NB4 (cell line): ENCODE data around the gene SLC43A2.

Experiments
- CTCF ChIP-seq: IDR thresholded peaks from one replicate; pipeline ENCODE4 v1.5.1; 2012; ENCODE audit warnings: low read depth, low read length
- POLR2A ChIP-seq: IDR thresholded peaks from 2 replicates; pipeline ENCODE4 v1.6.1; 2011; ENCODE audit warnings: mild to moderate bottlenecking; ENCODE audit not compliant: insufficient read length; ENCODE audit errors: extremely low read depth
- TF ChIP-seq, protein P1 (sequence below): IDR thresholded peaks from 2 replicates; pipeline ENCODE4 v1.6.1; 2011; ENCODE audit warnings: low read depth, low read length

DNA sequence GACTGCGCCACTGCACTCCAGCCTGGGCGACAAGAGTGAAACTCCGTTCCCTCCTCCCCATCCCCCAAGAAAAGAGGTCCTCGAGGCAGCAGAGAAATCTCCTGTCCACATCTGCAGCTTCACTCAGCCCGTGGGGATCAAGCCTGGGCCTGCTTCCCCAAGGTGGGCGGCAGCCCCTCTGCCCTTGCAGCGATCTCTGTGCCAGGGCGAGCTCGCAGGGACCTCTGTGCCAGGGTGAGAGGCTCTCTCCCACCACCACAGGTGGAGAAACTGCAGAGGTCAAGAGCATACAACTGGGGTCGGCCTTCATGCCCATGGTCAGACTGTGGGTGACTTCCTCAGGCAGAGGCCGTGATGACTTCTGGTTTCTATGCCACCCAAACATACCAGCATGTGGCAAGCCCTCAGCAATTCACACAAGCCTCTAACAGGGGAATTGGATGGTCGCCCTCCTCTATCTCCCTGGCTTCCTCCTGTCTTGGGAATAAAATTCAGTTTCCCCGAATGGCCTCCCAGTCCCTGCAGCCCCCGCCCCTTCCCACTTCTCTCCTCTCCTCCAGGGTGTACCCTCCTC is 5.5 kb downstream of the SLC43A2 start:
- TF ChIP-seq CTCF (no peak), POLR2A (no peak)
- TF ChIP-seq, protein P1, sequence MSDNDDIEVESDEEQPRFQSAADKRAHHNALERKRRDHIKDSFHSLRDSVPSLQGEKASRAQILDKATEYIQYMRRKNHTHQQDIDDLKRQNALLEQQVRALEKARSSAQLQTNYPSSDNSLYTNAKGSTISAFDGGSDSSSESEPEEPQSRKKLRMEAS, result no peak
